ENCODE measurements around the gene OR7G2.
"Not testable (repeated sequence)": the region's sequence is repeated elsewhere in the genome, so short reads cannot be mapped to it uniquely, and the experiment has no call there.

- TF ChIP-seq EZH2 (IDR thresholded peaks at IDR 0.05; ENCODE audit: low read length, missing control alignments); CTCF (conservative IDR thresholded peaks at IDR 0.05 in 1 of 2, IDR thresholded peaks at IDR 0.05 in 1 of 2; ENCODE audit: low read depth in 1 of 2, low read length in 2 of 2): not testable (repeated sequence)
These were observed 35.6 kb downstream of the OR7G2 start for GRCh38 chr19:9071720-9072119.
